Cortex of kidney (tissue), 1 donor: ENCODE results near the gene PIBF1.
"Not testable (repeated sequence)": the region's sequence is repeated elsewhere in the genome, so short reads cannot be mapped to it uniquely, and the experiment has no call there.

Experiments
- DNase-seq: peaks from one replicate; lab custom pipeline; 2025; lab: John Stamatoyannopoulos, UW

PIBF1 gene

DNA sequence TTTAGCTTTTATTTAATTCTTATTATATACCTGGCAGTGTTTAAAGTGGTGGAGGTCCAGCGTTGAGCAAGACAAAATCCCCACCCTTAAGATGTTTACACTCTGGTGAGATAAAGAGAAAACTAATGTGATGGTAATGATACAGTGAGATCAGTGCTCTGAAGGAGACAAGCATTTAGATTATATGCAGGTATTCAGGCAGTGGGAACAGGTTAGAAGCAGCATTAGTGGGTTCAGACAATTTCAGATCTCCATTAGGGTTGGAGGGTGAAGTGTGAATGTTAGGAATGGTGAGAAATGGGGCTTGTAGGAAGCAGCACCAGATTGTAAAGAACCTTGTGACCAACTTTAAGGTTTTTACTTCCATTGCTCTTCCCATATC, 39.0 kb downstream of the PIBF1 start:
- no peak for DNase-seq

DNA sequence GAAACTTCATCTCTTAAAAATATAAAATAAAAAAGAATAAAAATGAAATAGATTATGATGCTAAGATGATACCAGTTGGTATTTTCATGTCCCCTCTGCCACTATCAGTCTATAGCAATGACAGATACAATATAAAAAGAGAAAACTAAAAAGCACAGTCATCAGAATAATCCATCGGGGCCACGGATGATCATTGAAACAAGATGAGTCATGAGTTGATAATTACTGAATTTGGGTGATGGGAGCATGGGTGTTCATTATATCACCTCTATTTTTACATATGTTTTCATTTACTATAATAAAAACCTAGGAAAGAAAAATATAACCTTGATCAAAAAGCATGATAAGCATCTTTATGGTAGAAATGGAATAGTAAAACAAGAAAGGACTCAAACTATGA, 41.1 kb downstream of the PIBF1 start:
- no peak for DNase-seq

DNA sequence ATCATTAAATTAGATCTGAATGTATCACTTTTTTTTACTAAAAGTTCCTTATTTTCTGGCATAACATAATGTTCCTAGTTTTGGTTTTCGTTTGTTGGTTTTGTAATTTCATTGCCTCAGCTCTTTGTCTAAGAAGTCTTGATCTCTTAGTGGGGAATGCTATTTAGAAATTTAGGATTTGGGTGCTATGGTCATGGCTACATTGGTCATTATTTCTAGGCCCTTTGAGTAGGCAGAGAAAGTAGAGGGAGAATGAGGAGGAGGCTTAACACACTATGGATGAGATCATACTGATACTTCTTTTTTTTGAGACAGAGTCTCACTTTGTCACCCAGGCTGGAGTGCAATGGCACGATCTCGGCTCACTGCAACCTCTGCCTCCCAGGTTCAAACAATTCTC, 41.8 kb downstream of the PIBF1 start:
- DNase-seq: no peak

DNA sequence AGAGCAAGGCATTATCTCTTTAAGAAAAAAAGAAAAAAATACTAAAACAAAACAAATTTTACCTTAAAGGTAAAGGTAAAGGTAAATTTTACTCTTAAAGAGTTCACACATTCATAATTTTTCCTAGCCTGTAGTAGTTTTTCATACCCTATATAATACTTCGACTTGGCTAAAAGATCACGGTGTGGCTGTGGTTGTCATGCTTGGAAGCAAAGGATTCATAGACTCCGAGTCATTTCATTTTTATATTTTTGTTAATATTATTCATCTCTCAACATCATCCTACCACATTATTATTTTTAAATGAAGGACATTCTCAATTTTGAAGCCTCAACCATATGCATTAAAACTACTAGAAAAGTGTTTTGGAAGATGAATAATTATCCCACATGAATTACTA, 52.7 kb downstream of the PIBF1 start:
- no peak for DNase-seq

DNA sequence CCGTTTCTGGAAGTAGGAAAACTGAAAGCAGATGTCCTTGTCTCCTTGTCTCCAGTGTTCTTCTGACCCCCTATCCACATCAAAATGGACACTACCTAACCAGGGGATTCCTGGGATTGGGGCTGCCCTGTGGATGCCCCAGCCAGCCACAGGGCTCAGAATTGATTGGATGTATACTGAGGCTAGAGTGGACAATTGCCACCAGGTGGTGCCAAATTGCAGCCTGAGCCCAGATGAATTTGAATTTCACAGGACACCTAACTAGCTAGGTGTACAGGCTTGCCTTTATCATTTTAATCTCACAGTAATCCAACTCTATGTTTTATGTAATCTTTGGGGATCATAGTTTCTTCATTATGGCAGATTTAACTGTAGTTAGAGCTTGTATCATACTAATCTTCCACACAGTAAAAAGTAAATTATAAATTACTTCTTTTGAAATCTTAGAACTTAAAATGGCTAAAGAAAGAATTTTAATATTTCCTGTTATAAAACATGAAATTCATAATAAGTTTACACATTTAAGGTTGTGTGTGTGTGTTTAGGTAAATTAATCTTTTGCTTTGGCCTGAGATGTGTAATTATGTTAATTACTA, 58.0 kb downstream of the PIBF1 start:
- no peak for DNase-seq

DNA sequence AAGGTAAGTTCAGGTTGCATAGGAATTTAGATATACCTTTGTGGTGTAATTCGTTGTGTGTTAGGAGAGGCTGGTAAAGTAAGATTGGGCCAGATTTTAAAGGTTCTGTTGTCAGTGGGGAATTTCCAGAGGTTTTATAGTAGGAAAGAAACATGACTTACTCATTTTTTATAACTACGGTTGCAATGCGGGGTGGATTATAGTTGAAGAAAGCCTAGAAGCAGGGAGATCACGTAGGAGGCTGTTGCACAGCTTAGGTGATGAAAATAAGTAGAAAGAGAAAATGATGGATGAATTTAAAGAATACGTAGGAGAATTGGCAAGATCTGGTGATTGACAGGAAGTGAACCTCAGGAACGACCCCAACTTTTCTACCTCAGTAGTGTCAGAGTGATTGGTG, 61.1 kb downstream of the PIBF1 start:
- DNase-seq: no peak

DNA sequence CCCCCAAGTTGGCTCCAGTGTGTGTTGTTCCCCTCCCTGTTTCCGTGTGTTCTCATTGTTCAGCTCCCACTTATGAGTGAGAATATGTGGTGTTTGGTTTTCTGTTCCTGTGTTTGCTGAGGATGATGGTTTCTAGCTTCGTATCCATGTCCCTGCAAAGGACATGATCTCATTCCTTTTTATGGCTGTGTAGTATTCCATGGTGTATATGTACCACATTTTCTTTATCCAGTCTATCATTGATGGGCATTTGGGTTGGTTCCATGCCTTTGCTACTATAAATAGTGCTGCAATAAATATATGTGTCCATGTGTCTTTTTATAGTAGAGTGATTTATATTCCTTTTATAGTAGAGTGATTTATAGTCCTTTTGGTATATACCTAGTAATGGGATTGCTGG, 63.2 kb downstream of the PIBF1 start:
- not testable (repeated sequence) for DNase-seq

DNA sequence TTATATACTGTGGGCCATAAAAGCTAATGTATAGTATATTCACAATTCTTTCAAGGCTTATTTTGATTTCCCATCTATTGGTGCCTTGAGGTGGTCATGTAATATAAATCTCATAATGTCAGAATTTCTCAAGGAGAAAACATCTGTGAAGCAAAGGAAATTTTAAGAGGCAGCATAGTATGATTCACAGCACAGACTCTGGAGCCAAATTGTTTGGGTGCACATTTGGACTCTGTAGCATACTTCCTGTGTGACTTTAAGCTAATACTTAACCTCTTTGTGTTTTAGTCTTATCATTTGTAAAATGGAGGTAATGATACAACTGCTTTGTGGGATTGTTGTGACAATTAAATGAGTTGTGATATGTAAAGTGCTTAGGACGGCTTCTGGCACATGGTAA, 67.6 kb downstream of the PIBF1 start:
- no peak for DNase-seq

DNA sequence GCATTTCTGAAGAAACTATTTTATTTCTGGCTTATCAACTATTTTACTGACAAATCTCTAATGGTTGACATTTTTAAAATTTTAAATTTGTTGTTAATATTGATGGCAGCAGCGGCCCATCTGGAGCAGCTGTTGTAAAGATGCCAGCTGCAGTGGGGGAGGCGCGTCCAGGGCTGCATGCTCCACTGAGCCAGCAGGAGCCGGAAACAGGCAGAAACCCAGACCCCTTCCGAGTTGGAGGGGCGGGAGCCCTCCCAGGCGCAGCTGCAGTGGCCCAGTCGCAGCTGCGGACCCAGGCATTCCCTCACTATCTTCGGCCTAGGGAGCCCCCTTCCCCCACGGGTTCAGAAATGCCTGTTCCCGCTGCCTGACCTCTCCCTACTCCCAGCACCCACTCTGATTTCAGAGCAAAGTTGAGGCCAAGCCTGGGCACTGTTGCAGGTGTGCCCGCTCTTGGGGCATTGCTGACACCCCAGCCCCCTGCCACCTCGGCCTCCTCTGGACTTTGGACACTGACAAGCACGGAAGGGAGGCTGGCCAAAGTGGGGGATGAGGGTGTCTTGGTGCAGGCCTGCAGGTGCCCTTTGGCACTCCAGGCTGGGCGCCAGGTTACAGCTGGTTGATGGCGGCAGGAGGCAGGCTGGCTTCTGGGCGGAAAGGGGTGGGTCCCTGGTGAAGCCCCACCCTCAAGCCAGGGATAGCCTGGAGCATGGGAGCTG, 69.2 kb downstream of the PIBF1 start:
- no peak for DNase-seq

DNA sequence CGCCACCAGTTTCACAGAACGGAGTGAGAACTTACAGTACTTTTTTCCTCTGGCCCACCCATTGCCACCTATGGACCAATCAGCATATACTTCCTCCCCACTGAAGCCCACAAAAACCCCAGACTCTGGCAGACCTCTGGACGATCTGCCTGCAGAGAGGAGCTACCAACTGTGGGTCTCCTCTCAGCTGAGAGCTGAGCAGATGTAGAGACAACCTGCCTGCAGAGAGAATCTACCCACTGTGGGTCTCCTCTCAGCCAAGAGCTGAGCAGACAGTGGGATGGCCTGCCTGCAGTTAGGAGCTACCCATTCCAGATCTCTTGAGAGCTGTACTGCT, 69.7 kb downstream of the PIBF1 start:
- DNase-seq: no peak

DNA sequence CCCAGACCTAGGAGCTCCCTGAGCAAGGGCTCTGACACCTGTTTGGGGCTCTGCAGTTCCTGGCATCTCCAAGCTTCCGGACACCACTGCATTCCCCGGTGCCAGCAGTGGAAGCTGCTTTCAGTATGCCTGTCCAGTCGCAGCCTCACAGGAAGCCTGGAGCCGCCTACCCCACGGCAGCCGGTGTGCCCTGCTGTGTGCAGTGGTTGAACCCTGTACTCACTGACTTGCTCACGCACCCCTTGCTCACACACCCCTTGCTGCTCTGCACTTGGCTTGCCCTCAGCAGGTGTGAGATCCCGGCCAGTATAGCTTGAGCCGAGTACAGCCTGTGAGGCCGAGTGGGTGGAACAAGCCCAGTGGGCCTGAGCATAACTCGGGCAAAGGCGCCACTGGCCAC, 70.3 kb downstream of the PIBF1 start:
- no peak for DNase-seq

DNA sequence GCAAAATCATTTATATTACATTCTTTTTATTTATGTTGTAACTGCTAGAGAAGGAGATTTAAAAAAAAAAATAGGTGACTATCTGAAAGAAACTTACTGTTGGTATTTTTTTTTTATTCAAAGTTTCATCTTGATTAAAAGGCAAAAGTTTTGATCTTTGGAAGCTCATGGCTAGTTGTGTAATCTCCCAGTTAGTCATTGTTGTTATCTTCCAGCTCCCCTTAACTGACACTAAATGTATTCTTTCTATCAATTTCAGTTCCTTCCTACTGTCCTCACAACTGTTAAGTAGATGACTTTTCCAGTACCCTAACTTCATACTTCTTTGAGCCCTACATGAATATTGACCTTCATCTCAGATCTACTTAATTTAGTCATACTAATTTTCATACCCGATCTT, 71.1 kb downstream of the PIBF1 start:
- no peak for DNase-seq

DNA sequence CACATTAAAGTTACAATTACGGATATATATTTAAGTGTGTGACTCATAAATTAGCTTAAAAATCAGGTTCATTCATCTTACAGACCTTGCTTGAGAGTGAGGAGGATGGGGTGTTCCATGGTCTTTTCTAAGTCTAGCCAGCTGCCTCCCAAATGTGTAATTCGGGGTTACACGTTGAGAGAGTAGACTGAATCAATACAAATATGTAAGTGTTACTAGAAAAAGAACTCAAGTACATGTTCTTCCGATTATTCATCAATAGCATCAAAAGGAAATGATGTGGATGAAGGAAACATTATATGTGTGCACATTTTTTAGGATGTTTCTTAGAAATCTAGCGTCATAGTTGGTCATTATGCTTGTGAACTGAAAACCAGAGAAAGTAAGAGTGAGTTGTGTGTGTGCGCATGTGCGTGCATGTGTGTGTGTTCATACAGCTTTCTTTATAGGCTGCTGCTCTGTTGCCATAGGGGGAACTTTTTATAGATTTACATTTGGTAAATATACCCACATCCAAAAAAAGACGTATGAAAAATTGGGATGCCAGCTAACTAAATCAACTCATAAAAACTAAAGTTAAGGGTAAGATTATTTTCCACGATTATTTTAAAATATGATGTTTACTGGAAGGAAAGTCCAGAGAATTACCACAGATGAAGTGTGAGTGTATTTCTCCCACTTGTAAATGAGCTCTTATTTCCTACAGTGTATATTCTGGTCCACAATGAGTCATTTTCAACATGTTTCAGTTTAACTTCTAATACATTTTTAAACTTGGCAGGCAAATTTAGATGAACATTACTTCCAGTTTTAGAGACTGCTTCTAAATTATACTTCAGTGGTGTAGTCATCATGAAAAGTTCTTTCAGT, 82.4 kb downstream of the PIBF1 start:
- no peak for DNase-seq

DNA sequence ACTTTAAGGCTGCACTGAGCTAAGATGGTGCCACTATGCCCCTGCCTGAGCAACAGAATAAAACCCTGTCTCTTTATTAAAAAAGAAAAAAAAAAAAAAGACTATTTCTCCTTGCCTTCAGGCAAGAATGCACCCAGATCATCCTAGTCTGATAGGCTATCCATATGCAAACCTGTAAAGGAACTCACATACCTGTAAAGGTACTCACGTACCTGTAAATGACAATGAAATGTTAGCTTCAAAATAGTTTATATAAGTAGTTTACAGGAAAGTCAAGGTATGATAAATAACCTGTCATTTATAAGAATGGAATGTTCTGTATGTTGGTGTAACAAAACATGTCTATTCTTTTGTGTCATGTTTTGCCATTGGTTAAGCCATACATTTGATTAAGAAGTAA, 86.3 kb downstream of the PIBF1 start:
- no peak for DNase-seq

DNA sequence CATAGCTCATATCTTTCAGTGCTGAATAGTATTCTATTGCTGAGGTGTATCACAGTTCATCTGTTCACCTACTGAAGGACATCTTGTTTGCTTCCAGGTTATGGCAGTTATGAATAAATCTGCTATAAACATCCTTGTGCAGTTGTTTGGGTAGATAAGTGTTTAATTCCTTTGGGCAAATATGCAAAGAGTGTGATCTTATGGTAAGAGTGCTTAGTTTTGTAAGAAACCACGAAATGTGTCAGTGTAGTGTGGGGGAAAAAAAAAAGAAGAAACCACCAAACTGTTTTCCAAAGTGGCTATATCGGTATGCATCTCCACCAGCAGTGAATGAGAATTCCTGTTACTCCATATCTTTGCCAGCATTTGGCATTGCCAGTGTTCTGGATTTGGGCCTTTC, 93.3 kb downstream of the PIBF1 start:
- no peak for DNase-seq

DNA sequence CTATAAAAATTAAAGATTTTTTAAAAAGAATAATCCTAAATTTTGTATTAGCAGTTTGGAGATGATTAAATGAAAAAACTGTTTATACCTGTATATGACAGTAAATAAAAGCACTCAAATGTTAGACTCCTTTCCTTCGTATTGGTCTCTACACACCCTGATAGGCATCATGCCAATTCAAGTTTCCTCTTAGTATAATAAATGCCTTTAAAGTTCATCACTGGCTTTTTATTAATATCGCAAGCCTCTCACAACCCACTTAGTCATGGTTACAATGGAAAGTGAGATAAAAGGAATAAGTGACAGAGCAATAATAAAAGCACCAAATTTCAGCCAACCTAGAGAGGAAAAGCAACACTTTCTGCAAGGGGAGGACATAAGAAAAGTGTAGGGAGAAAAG, 102.2 kb downstream of the PIBF1 start:
- DNase-seq: no peak

DNA sequence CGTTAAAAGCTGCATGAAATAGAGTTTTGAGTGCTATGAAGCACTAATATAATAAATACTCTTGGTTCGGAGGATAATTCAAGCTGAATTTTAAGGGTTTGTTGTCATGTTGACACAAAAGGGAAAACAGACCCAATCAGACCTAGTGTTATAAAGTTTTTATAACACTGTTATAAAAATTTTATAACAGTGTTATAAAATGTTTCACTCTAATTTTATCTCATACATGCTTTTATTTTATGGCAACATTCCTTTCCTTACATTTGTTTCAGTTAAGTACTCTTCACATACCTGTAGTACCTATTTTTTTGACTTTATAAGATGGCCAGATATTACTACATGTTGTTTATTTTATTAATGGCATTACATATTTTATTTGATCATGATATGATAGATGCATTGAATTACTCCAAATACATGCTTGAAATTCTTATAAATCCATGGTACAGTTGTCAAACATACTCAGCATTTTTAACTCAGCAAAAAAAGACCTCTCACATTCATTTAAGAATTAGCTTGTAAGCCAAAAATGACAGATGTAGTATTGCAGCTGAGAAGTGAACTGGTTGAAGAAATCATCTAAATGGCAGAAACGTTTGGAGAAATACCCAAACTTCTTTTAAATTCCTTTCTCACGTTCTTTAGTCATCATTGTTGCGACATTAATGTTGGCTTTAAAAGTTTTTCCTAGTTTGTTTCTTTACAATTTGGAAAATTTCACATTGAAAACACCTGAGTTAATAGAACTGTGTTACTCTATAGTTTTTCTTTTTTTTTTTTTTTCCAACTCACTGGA, 104.5 kb downstream of the PIBF1 start:
- no peak for DNase-seq

DNA sequence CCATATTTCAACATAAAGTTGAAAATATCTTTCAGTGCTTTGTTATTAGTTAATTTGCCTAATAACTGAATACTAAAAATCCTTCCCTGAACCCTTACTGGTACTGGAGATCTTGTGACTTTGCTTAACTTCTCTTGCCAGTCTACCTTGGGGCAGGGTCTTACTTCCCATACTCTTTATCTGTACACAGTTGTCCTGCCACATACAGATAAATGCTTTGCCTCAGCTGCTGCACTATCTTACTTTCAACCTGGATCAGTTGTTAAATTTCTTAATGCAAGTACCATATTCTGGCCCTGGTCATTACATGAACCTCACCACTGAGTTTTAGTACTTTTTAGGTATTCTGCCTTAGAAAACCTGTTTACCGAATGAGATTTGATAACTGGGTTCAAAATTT, 107.6 kb downstream of the PIBF1 start:
- no peak for DNase-seq

DNA sequence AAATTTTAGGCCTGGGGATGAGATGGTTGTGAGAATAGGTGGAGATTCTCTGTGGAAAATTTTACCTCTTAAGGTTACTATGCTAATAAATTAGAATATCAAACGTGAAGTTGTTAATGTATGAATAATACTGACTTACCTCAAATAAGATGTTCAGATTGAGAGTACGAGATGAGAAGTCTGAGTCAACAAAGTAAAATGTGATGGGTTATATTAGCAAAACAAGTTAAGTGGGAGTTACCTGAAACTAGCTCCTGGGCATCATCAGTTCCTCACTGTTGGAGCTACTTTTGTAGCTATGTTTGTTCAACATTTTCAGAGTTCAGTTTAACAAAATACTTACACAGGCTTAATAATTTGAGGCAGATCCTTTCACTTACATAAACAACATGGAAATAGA, 108.6 kb downstream of the PIBF1 start:
- no peak for DNase-seq

DNA sequence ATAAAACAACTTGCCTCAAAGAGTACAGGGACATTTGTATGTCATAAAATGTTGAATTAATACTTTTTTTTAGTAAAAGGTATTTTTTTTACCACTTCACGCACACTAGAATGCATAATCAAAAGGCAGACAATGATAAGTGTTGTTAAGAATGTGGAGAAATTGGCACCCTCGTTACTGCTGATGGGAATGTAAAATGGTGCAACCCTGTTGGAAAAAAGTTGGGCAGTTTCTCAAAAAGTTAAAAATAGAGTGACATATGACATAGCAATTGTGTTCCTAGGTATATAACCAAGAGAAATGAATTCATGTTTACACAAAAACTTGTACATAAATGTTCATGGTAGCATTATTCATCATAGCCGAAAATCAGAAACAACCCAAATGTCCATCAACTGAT, 109.5 kb downstream of the PIBF1 start:
- no peak for DNase-seq

DNA sequence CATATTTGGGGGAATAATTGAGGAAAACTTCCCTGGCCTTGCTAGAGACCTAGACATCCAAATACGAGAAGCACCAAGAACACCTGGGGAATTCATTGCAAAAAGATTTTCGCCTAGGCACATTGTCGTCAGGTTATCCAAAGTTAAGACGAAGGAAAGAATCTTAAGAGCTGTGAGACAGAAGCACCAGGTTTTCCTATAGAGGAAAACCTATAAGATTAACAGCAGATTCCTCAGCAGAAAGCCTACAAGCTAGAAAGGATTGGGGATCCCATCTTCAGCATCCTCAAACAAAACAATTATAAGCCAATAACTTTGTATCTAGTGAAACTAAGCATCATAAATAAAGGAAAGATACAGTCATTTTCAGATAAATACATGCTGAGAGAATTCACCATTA, 114.9 kb downstream of the PIBF1 start:
- no peak for DNase-seq

DNA sequence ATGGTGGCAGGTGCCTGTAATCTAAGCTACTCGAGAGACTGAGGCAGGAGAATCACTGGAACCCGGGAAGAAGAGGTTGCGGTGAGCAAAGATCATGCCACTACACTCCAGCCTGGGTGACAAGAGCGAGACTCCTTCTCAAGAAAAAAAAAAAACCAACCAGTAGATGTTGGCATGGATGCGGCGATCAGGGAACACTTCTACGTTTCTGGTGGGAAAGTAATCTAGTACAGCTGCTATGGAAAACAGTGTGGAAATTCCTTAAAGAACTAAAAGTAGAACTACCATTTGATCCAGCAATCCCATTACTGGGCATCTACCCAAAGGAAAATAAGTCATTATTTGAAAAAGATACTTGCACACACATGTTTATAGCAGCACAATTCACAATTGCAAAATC, 119.6 kb downstream of the PIBF1 start:
- DNase-seq: not testable (repeated sequence)

DNA sequence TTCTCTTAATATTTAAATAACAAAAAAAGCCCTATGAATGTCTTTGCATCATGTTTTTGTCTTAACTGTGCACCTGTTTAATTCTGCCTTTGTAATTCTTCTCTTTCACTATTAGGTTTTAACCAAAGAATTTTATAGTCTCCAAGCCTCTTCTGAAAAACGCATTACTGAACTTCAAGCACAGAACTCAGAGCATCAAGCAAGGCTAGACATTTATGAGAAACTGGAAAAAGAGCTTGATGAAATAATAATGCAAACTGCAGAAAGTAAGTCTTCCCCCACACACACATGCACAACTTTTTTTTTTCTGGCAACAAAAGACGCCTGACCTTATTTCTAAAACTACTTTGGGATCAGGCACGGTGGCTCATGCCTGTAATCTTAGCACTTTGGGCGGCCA, 126.5 kb downstream of the PIBF1 start:
- no peak for DNase-seq
